ENCODE results near the gene CRAT. TPM values are rescaled to one million over a fixed set of nuclear protein-coding genes. Genes with fewer than 3 reads are reported as not detected.

CRAT gene
- polyA plus RNA-seq (2011; rRNA removed), result 20.5 and 20.8 TPM in 2 replicates
- 25.2 and 33.6 TPM in 2 replicates for polyA plus RNA-seq (2012; cell fraction: cytosol; rRNA removed)
- 37.5 and 53.0 TPM in 2 replicates for polyA plus RNA-seq (2012; cell fraction: nucleus; rRNA removed)
- polyA plus RNA-seq (2017; fragmentation: RNase III; extraction: RNeasy Plus Mini Kit Qiagen cat#74134 plus additional on column Dnase treatment), result 22.7 to 26.2 TPM (median 26.0 TPM) in 3 replicates
- polyA minus RNA-seq (2011; rRNA and poly(A)+ RNA removed), result 26.6 and 34.0 TPM in 2 replicates

GRCh38 chr9:129110740-129111527 lies at the start of gene CRAT, which contains the start of gene PTPA:
Gene CRAT (minus strand): TSS chr9:129110793. CDS start chr9:129110509, 284 bp downstream.
Gene PTPA (plus strand): TSS chr9:129111415. CDS start chr9:129111601, 186 bp downstream.
- H3K4me2 ChIP-seq, result peak within 1 kb of the TSS; percentile 96
- CTCF ChIA-PET, result interaction anchor here (1.0 to 2.8 kb wide), 5 partner anchors 11 to 515 kb away, joined by 3 to 12 read pairs (median 5); partner anchors contain the start of gene NTMT1
- peak within 1 kb of the TSS; percentile 61 for H3K4me3 ChIP-seq
- under 1% methylated on average over 22 of the region's 77 CpGs for WGBS (ENCODE audit: missing lambda C conversion rate)
- TF ChIP-seq BCL3 (IDR thresholded peaks at IDR 0.05), result peak; percentile 96
- TF ChIP-seq E2F6 (IDR thresholded peaks at IDR 0.05; ENCODE audit: borderline replicate concordance, low read depth), result peak; percentile 63; the same call in 1 of the 2 replicates
- TF ChIP-seq CEBPB (IDR thresholded peaks at IDR 0.05), result no peak
- no peak for TF ChIP-seq ZNF302 (CRISPR knock-in tag; IDR thresholded peaks at IDR 0.05)
- TF ChIP-seq CHD4 (IDR thresholded peaks at IDR 0.05; ENCODE audit: borderline replicate concordance), result no peak
- TF ChIP-seq PHF8 (IDR thresholded peaks at IDR 0.05; ENCODE audit: borderline replicate concordance, low read depth), result peak; percentile 44; the same call in 1 of the 2 replicates
- TF ChIP-seq MYC (IDR thresholded peaks at IDR 0.05; ENCODE audit: borderline replicate concordance, low read length), result no peak
- no peak for TF ChIP-seq RAD21 (conservative IDR thresholded peaks at IDR 0.05 in 1 of 2, IDR thresholded peaks at IDR 0.05 in 1 of 2)
- TF ChIP-seq MAX (IDR thresholded peaks at IDR 0.05), result peak; percentile 76
- TF ChIP-seq BHLHE40 (IDR thresholded peaks at IDR 0.05; ENCODE audit: low read depth, low read length), result no peak
- peak; percentile 81 to 89; a peak in 3 of 5 replicates for TF ChIP-seq JUN (IDR thresholded peaks at IDR 0.05)
- peak; percentile 97 for TF ChIP-seq POLR2A (IDR thresholded peaks at IDR 0.05; ENCODE audit: low read length)
- peak; percentile 61 for TF ChIP-seq KDM5A (IDR thresholded peaks at IDR 0.05)
- no peak for TF ChIP-seq JUNB (IDR thresholded peaks at IDR 0.05)
- TF ChIP-seq RFX5 (IDR thresholded peaks at IDR 0.05), result peak; percentile 28; the same call in 1 of the 2 replicates
- no peak for TF ChIP-seq EHMT2 (IDR thresholded peaks at IDR 0.05; ENCODE audit: low read depth)
- no peak for TF ChIP-seq CTCF (IDR thresholded peaks at IDR 0.05)
- H3K27ac ChIP-seq, result peak within 1 kb of the TSS; percentile 92 to 97
- POLR2A ChIA-PET, result interaction anchor here (1.0 to 2.4 kb wide), 3 partner anchors 16 to 43 kb away, joined by 3 to 7 read pairs (median 3); no protein-coding TSS in a partner anchor
- H3K9me3 ChIP-seq, result no peaks in the 10 kb centered on the region
- DNase-seq (ENCODE audit: low read depth in 1 of 2, low spot score in 1 of 2) (peak; percentile 96 to 97), ATAC-seq (peak; percentile 78 to 91), FAIRE-seq (no peak)
- H3K4me1 ChIP-seq, result peaks cover 32% of the 10 kb centered on the region

GRCh38 chr9:129156163-129156562 lies 45.6 kb upstream of the CRAT start:
- no peak overlapping the region for H3K4me3 ChIP-seq
- FAIRE-seq (no peak), DNase-seq (ENCODE audit: low read depth in 1 of 2, low spot score in 1 of 2) (no peak), ATAC-seq (no peak)
- ChIA-PET CTCF (interaction anchor here (3.1 to 38.0 kb wide), 3 partner anchors 10 to 17 kb away, joined by 12 to 1029 read pairs (median 23); no protein-coding TSS in a partner anchor), POLR2A (no interaction called here)
- H3K9me3 ChIP-seq, result no peaks in the 10 kb centered on the region
- no peak overlapping the region for H3K4me2 ChIP-seq
- TF ChIP-seq CBX8 (IDR thresholded peaks at IDR 0.05) (no peak), BHLHE40 (IDR thresholded peaks at IDR 0.05; ENCODE audit: low read depth, low read length) (no peak), MYC (IDR thresholded peaks at IDR 0.05; ENCODE audit: borderline replicate concordance, low read length) (no peak), SREBF2 (IDR thresholded peaks at IDR 0.05) (no peak), HDAC2 (IDR thresholded peaks at IDR 0.05) (no peak), FOSB (CRISPR knock-in tag; IDR thresholded peaks at IDR 0.05) (no peak), MAX (IDR thresholded peaks at IDR 0.05) (no peak), RCOR1 (IDR thresholded peaks at IDR 0.05; ENCODE audit: low read depth, low read length) (no peak), RNF2 (IDR thresholded peaks at IDR 0.05; ENCODE audit: borderline replicate concordance, low read depth) (no peak), RARB (CRISPR knock-in tag; IDR thresholded peaks at IDR 0.05) (no peak), JUN (IDR thresholded peaks at IDR 0.05) (no peak), ATOH8 (CRISPR knock-in tag; IDR thresholded peaks at IDR 0.05; ENCODE audit: low read depth) (no peak), ZC3H11A (IDR thresholded peaks at IDR 0.05) (no peak)
- 0 out of 6 replicates have a peak overlapping the region, but pooled peaks of 1 of the 2 experiments have one; percentile 6 for H3K27ac ChIP-seq
- WGBS (ENCODE audit: missing lambda C conversion rate), result 97% methylated on average over 9 of the region's 10 CpGs
- H3K4me1 ChIP-seq, result no peaks in the 10 kb centered on the region

Data from A549 (cell line).